ENCODE measurements around the gene NAALAD2. TPM values are rescaled to one million over a fixed set of nuclear protein-coding genes. Genes with fewer than 3 reads are reported as not detected.

The NAALAD2 gene
- total and polyA plus RNA-seq, 2 of the 8 experiments (the other 6 are each of a cell fraction or from before 2014, with no cell fraction given): 2.6 to 3.9 TPM

GRCh38 chr11:90133560-90134477, 644 bp upstream of the NAALAD2 start:
- Histone ChIP-seq H2BK120ac (replicated peaks; ENCODE audit: low read depth, low read length) (peak overlapping the region; percentile 86), H3K56ac (replicated peaks; ENCODE audit: insufficient read length, low read depth, low read length) (no peak overlapping the region), H3K4me3 (ENCODE audit: extremely low read depth in 1 of 4, insufficient read depth in 2 of 4, low read depth in 3 of 4, low read length in 4 of 4) (peak overlapping the region; percentile 73 to 81 (median 76)), H4K20me1 (replicated peaks in 1 of 2; ENCODE audit: control insufficient read depth in 1 of 2, insufficient read depth in 2 of 2, low read length in 2 of 2) (no peaks in the 10 kb centered on the region), H2BK20ac (ENCODE audit: low read length) (no peak overlapping the region), H3K4me1 (replicated peaks in 1 of 4; ENCODE audit: control insufficient read depth in 3 of 4, insufficient read depth in 4 of 4, low read length in 3 of 4) (peaks cover 1 to 6% (median 4%) of the 10 kb centered on the region in 4 experiments; a peak in 5 of 7 replicates), H3K4me2 (ENCODE audit: insufficient read depth in 1 of 2, low read depth in 2 of 2, low read length in 2 of 2) (peak overlapping the region; percentile 92 to 98), H3K9me3 (ENCODE audit: insufficient read depth in 2 of 2, low read depth in 1 of 2, low read length in 1 of 2) (no peaks in the 10 kb centered on the region), H3K9ac (replicated peaks in 1 of 4; ENCODE audit: extremely low read depth in 1 of 4, low read depth in 3 of 4, low read length in 3 of 4) (peak overlapping the region in 3 of 4 experiments; percentile 39 to 74 (median 62); a peak in 5 of 7 replicates), H3K79me2 (ENCODE audit: control insufficient read depth in 1 of 2, insufficient read depth in 2 of 2, low read length in 2 of 2) (no peaks in the 10 kb centered on the region), H3K18ac (ENCODE audit: extremely low read depth, low read length) (peak overlapping the region; percentile 91), H2BK15ac (ENCODE audit: low read length) (no peak overlapping the region), H3K27ac (ENCODE audit: low read depth, low read length) (0 out of 2 replicates have a peak overlapping the region, but pooled peaks have one; percentile 11), H3K79me1 (ENCODE audit: low read depth, low read length) (no peaks in the 10 kb centered on the region), H3K23ac (ENCODE audit: insufficient read length) (no peak overlapping the region), H2AFZ (ENCODE audit: low read length) (peak overlapping the region; percentile 79), H4K8ac (ENCODE audit: extremely low read depth, insufficient read depth, low read length) (peak overlapping the region; percentile 30), H3K23me2 (ENCODE audit: low read depth, low read length) (peaks cover 6% of the 10 kb centered on the region), H3K14ac (ENCODE audit: insufficient read length) (no peak overlapping the region), H2BK5ac (ENCODE audit: low read depth, low read length) (no peak overlapping the region), H3K36me3 (ENCODE audit: control insufficient read depth in 2 of 4, insufficient read depth in 4 of 4, low read length in 3 of 4) (no peaks in the 10 kb centered on the region), H2AK5ac (ENCODE audit: low read depth, low read length) (no peak overlapping the region), H4K5ac (ENCODE audit: insufficient read length, low read depth, low read length) (no peak overlapping the region), H2BK12ac (ENCODE audit: low read depth, low read length) (peak overlapping the region; percentile 11; the same call in 1 of the 2 replicates), H3K4ac (replicated peaks; ENCODE audit: insufficient read length, low read depth, low read length) (no peak overlapping the region), H3K27me3 (replicated peaks in 1 of 4; ENCODE audit: control insufficient read depth in 3 of 4, extremely low read depth in 1 of 4, insufficient read depth in 3 of 4, low read length in 3 of 4) (no peaks in the 10 kb centered on the region), H4K91ac (replicated peaks; ENCODE audit: insufficient read length, low read length) (peak overlapping the region; percentile 60)
- TF ChIP-seq POLR2A (IDR thresholded peaks at IDR 0.05; ENCODE audit: control extremely low read depth in 1 of 2, low read depth in 2 of 2, low read length in 2 of 2) (peak in 1 of 2 experiments; percentile 21; a peak in 1 of 3 replicates), SAP30 (IDR thresholded peaks at IDR 0.05; ENCODE audit: insufficient read depth, insufficient replicate concordance, low read length) (no peak)
- no peak for FAIRE-seq
- 9% methylated on average over 11 of the region's 11 CpGs; no CpG with 5 or more reads in 1 of the 2 experiments for WGBS, 2 experiments (ENCODE audit: extremely low coverage in 1 of 2, insufficient coverage in 1 of 2, insufficient read length in 1 of 2, insufficient replicate concordance in 2 of 2, low coverage in 1 of 2, low lambda C conversion rate in 2 of 2, missing lambda C conversion rate in 1 of 2)
- no peak for DNase-seq (ENCODE audit: low read depth in 1 of 2, low spot score in 2 of 2)
- POLR2A ChIA-PET (ENCODE audit: partially characterized antibody): interaction anchor here (1.1 kb wide), 1 partner anchor 17 kb away, joined by 3 read pairs; no protein-coding TSS in a partner anchor
- CTCF ChIA-PET (ENCODE audit: partially characterized antibody): interaction anchor here (0.6 to 1.7 kb wide), 2 partner anchors 14 to 554 kb away, joined by 4 to 6 read pairs; no protein-coding TSS in a partner anchor
